ENCODE results near the gene DST.
"Not testable (repeated sequence)": the region's sequence is repeated elsewhere in the genome, so short reads cannot be mapped to it uniquely, and the experiment has no call there.

Gene DST

DNA sequence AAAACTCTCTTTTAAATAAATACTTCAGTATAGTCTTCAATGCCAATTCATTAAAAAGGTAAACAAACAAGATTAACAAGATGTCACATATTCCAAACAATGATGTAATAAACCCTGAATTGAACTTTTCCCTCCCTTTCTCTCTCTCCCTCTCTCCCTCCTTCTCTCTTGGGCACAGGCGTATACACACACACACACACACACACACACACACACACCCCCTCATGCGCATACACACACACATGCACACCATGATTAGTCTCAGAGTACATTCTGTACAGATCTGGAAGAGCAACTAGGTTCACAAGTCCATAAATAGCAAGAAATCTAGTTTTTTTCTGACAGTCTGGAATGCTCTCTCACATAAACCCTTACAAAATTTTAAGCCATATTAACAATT, 128.3 kb downstream of the DST start:
- Mint-ChIP-seq H3K4me1 (ENCODE audit: low read depth in 2 of 2) (no peaks in the 10 kb centered on the region), H3K27me3 (no peaks in the 10 kb centered on the region), H3K9me3 (peaks cover 0 to 2% of the 10 kb centered on the region in 2 donors), H3K27ac (no peak overlapping the region), H3K4me3 (no peak overlapping the region), H3K36me3 (ENCODE audit: insufficient read depth) (no peaks in the 10 kb centered on the region)
- ATAC-seq (replicated peaks) (no peak), DNase-seq (no peak)

DNA sequence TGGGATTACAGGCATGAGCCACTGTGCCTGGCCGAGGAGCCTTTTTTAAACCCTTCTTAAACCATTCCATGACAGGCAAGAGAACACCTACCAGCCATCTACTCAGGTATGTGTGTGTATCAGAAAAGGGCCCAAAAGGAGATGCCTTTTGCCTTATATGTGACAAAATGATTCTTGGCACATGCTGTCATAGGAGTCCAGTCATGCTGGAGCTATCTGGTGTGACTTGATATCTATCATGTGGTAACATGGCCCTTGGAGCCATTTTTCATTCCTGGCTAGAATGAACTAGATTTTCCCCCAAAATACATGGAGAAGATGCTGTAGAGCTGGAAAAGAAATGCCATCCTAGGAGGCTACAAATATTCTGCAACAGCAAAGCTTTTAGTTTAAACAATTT, 129.1 kb downstream of the DST start:
- peaks cover 0 to 2% of the 10 kb centered on the region in 2 donors for H3K9me3 Mint-ChIP-seq
- H3K27me3 Mint-ChIP-seq, result no peaks in the 10 kb centered on the region
- H3K36me3 Mint-ChIP-seq (ENCODE audit: insufficient read depth), result no peaks in the 10 kb centered on the region
- no peak overlapping the region for H3K4me3 Mint-ChIP-seq
- no peak overlapping the region for H3K27ac Mint-ChIP-seq
- no peaks in the 10 kb centered on the region for H3K4me1 Mint-ChIP-seq (ENCODE audit: low read depth in 2 of 2)
- DNase-seq (no peak), ATAC-seq (replicated peaks) (no peak)

DNA sequence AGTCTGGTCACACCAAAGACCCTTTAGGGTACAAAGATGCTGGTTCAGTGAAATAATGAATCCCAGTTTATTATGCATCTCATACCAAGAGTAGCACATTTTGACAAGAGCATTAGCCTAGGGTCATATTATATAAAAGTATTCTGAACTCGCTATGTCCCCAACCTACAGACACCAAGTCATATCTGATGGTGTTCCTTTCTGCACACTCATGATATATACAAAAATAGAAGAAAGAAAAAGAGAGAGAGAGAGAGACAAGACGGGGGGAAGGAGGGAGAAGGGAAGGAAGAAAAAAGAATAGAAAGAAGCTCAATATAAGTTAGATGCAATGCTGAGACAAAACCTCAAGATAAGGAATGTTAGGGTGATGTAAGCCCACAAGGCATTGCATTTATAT, 131.1 kb downstream of the DST start:
- no peak overlapping the region for H3K27ac Mint-ChIP-seq
- DNase-seq (no peak), ATAC-seq (replicated peaks) (no peak)
- H3K27me3 Mint-ChIP-seq, result no peaks in the 10 kb centered on the region
- no peaks in the 10 kb centered on the region for H3K4me1 Mint-ChIP-seq (ENCODE audit: low read depth in 2 of 2)
- H3K36me3 Mint-ChIP-seq (ENCODE audit: insufficient read depth), result no peaks in the 10 kb centered on the region
- no peak overlapping the region for H3K4me3 Mint-ChIP-seq
- peaks cover 2 to 6% of the 10 kb centered on the region in 2 donors for H3K9me3 Mint-ChIP-seq

DNA sequence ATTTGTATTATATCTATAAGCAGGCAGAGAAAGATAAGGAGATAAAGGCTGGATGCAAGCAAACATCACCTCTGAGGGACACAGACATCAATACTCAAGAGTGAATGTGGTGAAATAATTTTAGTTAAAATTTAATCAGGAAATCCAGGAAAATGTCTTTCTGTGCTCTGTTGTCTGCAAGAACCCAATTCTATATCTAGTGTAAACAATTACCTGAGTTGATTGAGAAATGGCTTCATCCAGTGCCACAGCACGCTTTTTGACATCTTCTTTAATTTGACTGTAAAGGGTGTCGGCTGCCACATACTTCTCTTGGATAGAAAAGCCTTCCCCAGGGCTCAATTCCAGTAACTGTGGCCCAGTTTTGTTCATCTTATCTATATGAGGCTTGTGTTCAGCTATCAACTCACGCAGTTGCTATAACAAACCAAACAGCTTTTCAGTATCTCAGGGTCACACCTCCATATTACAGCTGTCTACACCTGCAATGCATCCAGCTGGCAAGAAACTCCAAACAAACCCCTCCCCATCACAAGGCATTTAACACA, 131.6 kb downstream of the DST start:
- H3K36me3 Mint-ChIP-seq (ENCODE audit: insufficient read depth), result no peaks in the 10 kb centered on the region
- ATAC-seq (replicated peaks) (no peak), DNase-seq (no peak)
- no peaks in the 10 kb centered on the region for H3K27me3 Mint-ChIP-seq
- no peak overlapping the region for H3K27ac Mint-ChIP-seq
- no peak overlapping the region for H3K4me3 Mint-ChIP-seq
- no peaks in the 10 kb centered on the region for H3K4me1 Mint-ChIP-seq (ENCODE audit: low read depth in 2 of 2)
- H3K9me3 Mint-ChIP-seq, result peaks cover 2 to 6% of the 10 kb centered on the region in 2 donors

DNA sequence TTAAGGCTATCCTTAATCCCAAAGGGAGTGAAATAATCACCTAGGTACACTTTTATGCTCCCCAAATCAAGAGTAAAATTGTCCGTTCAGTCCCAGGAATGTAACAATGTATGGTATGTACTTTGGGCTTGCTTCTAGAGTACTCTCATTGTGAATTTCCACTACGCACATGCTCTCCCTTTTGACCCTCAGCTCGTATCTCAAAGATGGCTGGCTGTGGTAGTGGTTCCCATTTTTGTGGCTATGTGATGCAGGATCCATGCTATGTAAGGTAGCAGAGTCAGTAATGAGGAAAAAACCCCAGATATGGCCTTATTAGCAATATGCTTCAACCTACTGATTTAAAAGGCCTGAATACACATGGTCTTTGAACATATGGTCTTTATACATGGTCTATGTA, 133.7 kb downstream of the DST start:
- no peak overlapping the region for H3K4me3 Mint-ChIP-seq
- H3K36me3 Mint-ChIP-seq (ENCODE audit: insufficient read depth), result no peaks in the 10 kb centered on the region
- peaks cover 2 to 6% of the 10 kb centered on the region in 2 donors for H3K9me3 Mint-ChIP-seq
- ATAC-seq (replicated peaks) (no peak), DNase-seq (no peak)
- H3K27ac Mint-ChIP-seq, result no peak overlapping the region
- H3K27me3 Mint-ChIP-seq, result no peaks in the 10 kb centered on the region
- no peaks in the 10 kb centered on the region for H3K4me1 Mint-ChIP-seq (ENCODE audit: low read depth in 2 of 2)

DNA sequence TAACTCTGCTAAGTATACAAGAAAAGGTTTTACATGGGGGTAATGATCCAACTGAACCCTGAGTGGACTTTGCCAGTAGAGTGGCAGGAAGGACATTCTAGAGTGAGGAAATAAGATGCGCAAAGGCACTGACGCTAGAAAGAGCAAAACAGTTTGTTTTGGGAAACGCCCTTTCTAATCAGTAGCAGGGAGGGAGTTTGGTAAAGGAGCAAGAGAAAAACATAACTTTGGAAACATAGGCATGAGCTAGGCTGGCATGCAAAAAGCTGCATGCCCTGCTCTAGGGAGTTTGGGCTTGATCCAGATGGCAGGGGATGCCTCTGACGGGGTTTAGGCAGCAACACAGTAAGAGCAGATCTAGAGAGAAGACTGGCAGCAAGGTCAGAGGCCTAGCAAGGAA, 135.2 kb downstream of the DST start:
- no peaks in the 10 kb centered on the region for H3K36me3 Mint-ChIP-seq (ENCODE audit: insufficient read depth)
- H3K4me1 Mint-ChIP-seq (ENCODE audit: low read depth in 2 of 2), result no peaks in the 10 kb centered on the region
- peaks cover 2 to 6% of the 10 kb centered on the region in 2 donors for H3K9me3 Mint-ChIP-seq
- H3K4me3 Mint-ChIP-seq, result no peak overlapping the region
- no peak overlapping the region for H3K27ac Mint-ChIP-seq
- no peak for DNase-seq
- no peaks in the 10 kb centered on the region for H3K27me3 Mint-ChIP-seq
- ATAC-seq (replicated peaks), result no peak

DNA sequence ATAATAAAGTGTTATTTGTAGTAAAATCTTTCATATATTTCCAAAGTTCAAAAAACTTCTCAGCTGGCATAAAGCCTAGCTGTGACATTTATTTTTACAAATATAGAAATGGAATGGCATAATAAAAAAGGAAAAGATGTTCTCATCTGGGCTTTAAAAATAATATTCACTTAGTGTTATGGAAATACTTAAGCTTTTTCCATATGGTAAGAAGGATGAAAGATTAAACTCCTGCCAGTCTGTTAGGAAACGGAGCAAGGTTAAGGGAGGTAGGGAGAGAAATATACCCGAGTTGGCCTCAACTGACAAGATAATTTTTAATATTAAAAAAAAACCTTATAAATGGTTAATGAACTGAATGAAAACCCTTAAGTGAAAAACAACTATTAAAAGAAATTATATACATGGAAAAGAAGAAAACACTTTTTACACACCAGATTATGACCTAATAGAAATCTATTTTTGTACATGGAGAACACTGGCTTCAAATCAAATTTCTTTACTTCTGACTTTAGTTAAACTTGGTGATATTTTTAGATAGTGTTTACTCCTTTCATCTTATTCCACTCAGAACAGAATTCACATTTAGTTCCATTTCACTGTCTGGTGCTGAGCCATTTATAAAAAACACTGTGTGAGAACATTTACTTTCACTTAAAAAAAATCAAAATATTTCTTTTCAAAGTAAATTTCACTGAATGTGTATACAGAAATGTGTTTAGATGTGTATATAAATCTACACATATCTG, 137.0 kb downstream of the DST start:
- Mint-ChIP-seq H3K27me3 (no peaks in the 10 kb centered on the region), H3K4me3 (no peak overlapping the region), H3K36me3 (ENCODE audit: insufficient read depth) (no peaks in the 10 kb centered on the region), H3K9me3 (peaks cover 2 to 6% of the 10 kb centered on the region in 2 donors), H3K4me1 (ENCODE audit: low read depth in 2 of 2) (no peaks in the 10 kb centered on the region), H3K27ac (no peak overlapping the region)
- no peak for DNase-seq
- ATAC-seq (replicated peaks), result no peak

DNA sequence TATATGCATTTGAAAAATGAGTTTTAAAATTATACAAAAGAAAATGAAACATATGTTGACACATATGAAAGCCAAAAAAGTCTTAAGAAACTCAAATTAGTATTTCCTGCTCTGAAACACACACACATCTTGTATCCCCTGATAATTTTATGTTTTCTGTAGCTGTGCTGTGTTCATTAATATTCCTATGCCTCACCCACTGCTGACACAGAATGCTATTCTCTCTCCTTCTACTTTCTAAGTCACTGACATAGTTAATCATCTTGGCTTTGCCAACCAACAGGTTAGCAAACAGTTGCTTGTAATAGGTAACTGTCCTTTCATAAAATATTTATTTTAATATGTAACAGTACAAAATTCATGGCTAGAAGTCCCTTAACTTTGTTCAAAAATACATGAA, 140.7 kb downstream of the DST start:
- no peaks in the 10 kb centered on the region for H3K4me1 Mint-ChIP-seq (ENCODE audit: low read depth in 2 of 2)
- H3K27ac Mint-ChIP-seq, result no peak overlapping the region
- no peaks in the 10 kb centered on the region for H3K27me3 Mint-ChIP-seq
- no peak overlapping the region for H3K4me3 Mint-ChIP-seq
- ATAC-seq (replicated peaks) (no peak), DNase-seq (no peak)
- peaks cover 0 to 1% of the 10 kb centered on the region in 2 donors for H3K9me3 Mint-ChIP-seq
- H3K36me3 Mint-ChIP-seq (ENCODE audit: insufficient read depth), result no peaks in the 10 kb centered on the region

DNA sequence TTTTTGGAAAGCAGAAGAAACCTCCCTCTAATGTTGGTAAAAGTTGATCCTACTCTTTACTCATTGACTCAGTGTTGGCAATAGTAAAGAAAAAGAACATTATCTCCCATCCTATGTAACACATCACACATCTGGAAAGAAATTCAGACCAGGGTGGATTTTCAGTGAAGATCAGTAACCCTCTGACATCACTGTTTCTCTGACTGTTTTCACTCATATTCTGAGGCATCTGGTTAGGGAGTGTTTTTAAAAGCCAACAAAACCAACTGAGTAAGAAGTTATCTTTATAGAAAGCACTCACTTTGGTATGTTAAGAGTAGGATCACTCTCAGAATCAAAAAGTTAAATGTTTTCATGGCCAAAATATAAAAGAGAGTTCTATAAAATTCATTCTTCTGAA, 143.6 kb downstream of the DST start:
- DNase-seq (no peak), ATAC-seq (replicated peaks) (no peak)
- Mint-ChIP-seq H3K27me3 (no peaks in the 10 kb centered on the region), H3K9me3 (no peaks in the 10 kb centered on the region), H3K4me1 (ENCODE audit: low read depth in 2 of 2) (no peaks in the 10 kb centered on the region), H3K36me3 (ENCODE audit: insufficient read depth) (no peaks in the 10 kb centered on the region), H3K27ac (no peak overlapping the region), H3K4me3 (no peak overlapping the region)

DNA sequence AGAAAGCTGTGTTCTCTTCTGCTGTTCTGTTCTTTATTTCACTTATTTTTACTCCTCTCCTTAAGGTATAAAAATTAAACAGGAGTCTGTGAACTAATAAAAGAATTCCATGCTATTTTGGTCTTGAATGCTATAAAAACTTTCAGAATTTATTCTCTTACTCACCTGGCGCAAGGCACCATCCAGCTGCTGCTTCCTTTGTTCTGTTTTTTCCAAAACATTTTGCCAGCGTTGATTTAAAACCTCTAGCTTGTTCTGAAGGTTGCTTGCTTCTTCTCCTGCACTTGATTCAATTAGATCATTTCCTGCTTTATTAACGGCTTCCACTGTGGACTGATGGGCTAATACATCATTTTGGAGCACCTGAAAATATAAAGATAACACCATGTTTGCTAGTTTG, 145.0 kb downstream of the DST start:
- Mint-ChIP-seq H3K9me3 (no peaks in the 10 kb centered on the region), H3K27ac (no peak overlapping the region), H3K4me3 (no peak overlapping the region), H3K27me3 (no peaks in the 10 kb centered on the region), H3K4me1 (ENCODE audit: low read depth in 2 of 2) (no peaks in the 10 kb centered on the region), H3K36me3 (ENCODE audit: insufficient read depth) (no peaks in the 10 kb centered on the region)
- DNase-seq (no peak), ATAC-seq (replicated peaks) (no peak)

DNA sequence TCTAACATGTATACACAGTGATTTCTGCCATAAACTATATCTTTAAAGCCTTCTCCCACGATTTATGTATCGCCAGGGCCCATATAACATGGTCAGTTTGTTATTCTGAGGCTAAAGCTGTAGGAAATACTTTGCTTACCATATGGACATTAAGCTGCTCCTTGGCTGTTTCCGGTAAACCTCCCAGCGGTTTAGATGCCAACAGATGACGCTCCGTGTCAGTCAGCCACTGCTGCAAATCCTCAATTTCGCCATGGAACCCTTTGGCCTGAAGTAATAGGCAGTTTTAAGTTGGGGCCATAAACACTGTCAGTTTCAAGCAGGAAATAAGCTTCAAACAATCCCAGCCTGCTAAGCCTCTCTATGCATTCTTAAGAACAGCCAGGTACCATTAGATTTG, 145.4 kb downstream of the DST start:
- Mint-ChIP-seq H3K4me1 (ENCODE audit: low read depth in 2 of 2) (no peaks in the 10 kb centered on the region), H3K27me3 (no peaks in the 10 kb centered on the region), H3K9me3 (no peaks in the 10 kb centered on the region), H3K27ac (no peak overlapping the region), H3K4me3 (no peak overlapping the region), H3K36me3 (ENCODE audit: insufficient read depth) (no peaks in the 10 kb centered on the region)
- ATAC-seq (replicated peaks), result no peak
- no peak for DNase-seq

DNA sequence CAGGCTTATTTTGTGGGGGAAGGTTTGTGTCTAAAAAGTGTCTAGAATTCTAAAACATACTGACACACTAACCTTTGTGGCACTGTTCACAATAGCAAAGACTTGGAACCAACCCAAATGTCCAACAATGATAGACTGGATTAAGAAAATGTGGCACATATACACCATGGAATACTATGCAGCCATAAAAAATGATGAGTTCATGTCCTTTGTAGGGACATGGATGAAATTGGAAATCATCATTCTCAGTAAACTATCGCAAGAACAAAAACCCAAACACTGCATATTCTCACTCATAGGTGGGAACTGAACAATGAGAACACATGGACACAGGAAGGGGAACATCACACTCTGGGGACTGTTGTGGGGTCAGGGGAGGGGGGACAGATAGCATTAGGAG, 146.0 kb downstream of the DST start:
- H3K27me3 Mint-ChIP-seq; H3K27ac Mint-ChIP-seq; DNase-seq; ATAC-seq (replicated peaks); H3K4me1 Mint-ChIP-seq (ENCODE audit: low read depth in 2 of 2); H3K4me3 Mint-ChIP-seq; H3K9me3 Mint-ChIP-seq; H3K36me3 Mint-ChIP-seq (ENCODE audit: insufficient read depth): not testable (repeated sequence)

DNA sequence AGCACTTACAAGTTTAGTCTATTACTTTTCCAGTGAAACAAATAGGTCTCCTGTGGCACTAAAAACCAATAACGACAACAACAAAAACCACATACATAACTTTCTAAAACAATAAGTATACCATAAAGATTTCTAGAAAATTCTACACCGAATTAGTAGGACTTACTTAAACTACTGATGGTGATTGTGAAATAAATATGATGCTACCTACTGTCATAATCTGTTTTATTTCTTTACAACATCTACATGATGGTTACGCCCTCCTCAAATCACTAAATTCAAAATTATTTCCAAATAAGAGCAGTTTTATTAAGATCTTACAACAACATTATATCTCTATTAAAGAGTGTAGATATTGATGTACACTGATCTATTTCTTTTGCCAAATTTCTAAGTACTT, 147.0 kb downstream of the DST start:
- Mint-ChIP-seq H3K27ac (no peak overlapping the region), H3K27me3 (no peaks in the 10 kb centered on the region), H3K4me1 (ENCODE audit: low read depth in 2 of 2) (no peaks in the 10 kb centered on the region), H3K4me3 (no peak overlapping the region), H3K36me3 (ENCODE audit: insufficient read depth) (no peaks in the 10 kb centered on the region), H3K9me3 (no peaks in the 10 kb centered on the region)
- DNase-seq (no peak), ATAC-seq (replicated peaks) (no peak)

DNA sequence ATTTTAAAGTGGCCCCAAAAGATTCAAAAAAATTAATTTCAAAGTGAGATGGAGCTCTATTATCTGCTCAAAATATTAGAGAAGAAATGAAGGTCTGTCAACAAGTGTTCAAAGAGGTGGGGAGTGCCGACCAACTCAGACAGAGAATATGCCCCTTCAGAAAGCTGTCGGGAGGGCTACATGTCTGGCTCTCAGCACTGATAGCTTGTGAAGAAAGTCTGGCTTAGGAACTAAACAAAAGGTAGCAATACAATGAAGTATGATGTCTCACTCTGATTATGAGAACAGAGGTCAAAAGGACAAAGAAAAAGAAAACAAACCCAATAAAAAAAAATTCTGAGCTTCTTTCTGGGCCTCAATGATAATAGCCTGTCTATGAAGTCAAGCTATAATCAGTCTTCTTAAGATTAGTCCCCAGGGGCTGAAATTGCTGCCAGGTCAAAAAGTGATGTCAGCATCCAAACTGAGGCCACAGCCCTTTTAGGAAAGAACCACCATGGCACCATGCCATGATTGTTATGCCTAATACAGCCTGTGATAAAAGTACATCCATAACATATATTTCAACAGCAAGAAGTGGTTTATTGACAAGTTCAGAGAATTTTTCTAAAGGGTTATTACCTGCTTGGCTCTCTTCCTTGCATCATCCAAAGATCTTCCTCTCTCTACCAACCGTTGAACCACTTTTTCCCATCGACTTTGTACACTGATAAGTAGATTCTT, 150.9 kb downstream of the DST start:
- Mint-ChIP-seq H3K9me3 (no peaks in the 10 kb centered on the region), H3K36me3 (ENCODE audit: insufficient read depth) (no peaks in the 10 kb centered on the region), H3K4me3 (no peak overlapping the region), H3K4me1 (ENCODE audit: low read depth in 2 of 2) (no peaks in the 10 kb centered on the region), H3K27me3 (no peaks in the 10 kb centered on the region), H3K27ac (no peak overlapping the region)
- ATAC-seq (replicated peaks), result no peak
- DNase-seq, result no peak

Measured in effector memory CD8-positive, alpha-beta T cell (primary cell).